Left ventricle myocardium inferior (tissue), 1 donor: Measurements from ENCODE around the gene CCDC13. TPM values are rescaled to one million over a fixed set of nuclear protein-coding genes. Genes with fewer than 3 reads are reported as not detected.

Experiments used
- DNase-seq: peaks from one replicate; pipeline ENCODE4 v3.0.0-alpha.2; 2020
- H3K27ac ChIP-seq: fragments of 200-600 bp; replicated peaks from 2 replicates; pipeline ENCODE4 v1.8.0; 2021
- H3K27me3 ChIP-seq: fragments of 200-600 bp; 2 replicates; pipeline ENCODE4 v1.8.0; 2021; ENCODE audit warnings: low read depth
- H3K36me3 ChIP-seq: fragments of 200-600 bp; 2 replicates; pipeline ENCODE4 v1.8.0; 2021
- H3K4me1 ChIP-seq: fragments of 200-600 bp; 2 replicates; pipeline ENCODE4 v1.8.0; 2021
- H3K4me3 ChIP-seq: fragments of 200-600 bp; 2 replicates; pipeline ENCODE4 v1.8.0; 2021; ENCODE audit warnings: mild to moderate bottlenecking, moderate library complexity
- H3K9me3 ChIP-seq: fragments of 200-600 bp; replicated peaks from 2 replicates; pipeline ENCODE4 v1.8.0; 2021
- CTCF ChIP-seq: fragments of 200-600 bp; IDR thresholded peaks from 2 replicates; pipeline ENCODE4 v1.8.0; 2021; ENCODE audit warnings: antibody characterized with exemption, mild to moderate bottlenecking, borderline replicate concordance
- intact Hi-C: fragments of 100-400 bp; cut with micrococcal nuclease; formaldehyde crosslinking; loops from one replicate; pipeline ENCODE4 v1.11.0; 2022
- total RNA-seq: library from RNA; stranded (reverse); fragmentation: NEBNext Ultra II Directional; extraction: Animal tissue kit (Norgen Biotek cat#: 25700); gene quantifications from one replicate; pipeline ENCODE4 v1.2.1, GENCODE V29; 2021
- donor health status: DM: no; HTN: yes; CAD: no; lungs with severe emphysema.

The CCDC13 gene
- total RNA-seq, 1 donor from 2014 or later = 0.41 TPM

DNA sequence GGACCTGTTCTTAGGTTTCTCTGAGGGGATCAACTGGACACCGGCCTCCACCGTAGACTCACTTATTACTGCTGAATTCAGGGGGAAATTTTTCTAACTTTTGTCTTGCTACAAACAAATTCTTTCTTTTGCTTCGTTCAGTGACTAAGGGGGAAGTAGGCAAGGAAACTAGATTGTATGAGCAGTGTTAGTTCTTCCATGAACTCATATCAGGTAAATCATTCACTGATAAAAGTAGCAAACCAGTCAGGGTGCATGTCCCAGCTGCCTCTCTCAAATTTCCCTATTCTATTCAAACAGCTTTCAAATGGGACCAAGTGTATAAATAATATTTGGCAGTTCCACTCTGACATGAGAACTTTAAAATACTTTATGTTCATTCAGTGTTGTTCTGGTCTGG is 7.3 kb upstream of the CCDC13 start:
- Histone ChIP-seq H3K4me3 (no peak overlapping the region), H3K4me1 (peaks cover 26% of the 10 kb centered on the region), H3K27ac (no peak overlapping the region), H3K9me3 (no peaks in the 10 kb centered on the region), H3K36me3 (peaks cover 26% of the 10 kb centered on the region), H3K27me3 (no peaks in the 10 kb centered on the region)
- intact Hi-C loops = loop anchor here (5.0 to 10.0 kb wide), 2 partner anchors 54 to 102 kb away; no protein-coding TSS in a partner anchor
- no peak for TF ChIP-seq CTCF
- no peak for DNase-seq

- TF ChIP-seq CTCF = no peak
- Histone ChIP-seq H3K4me1 (peaks cover 23% of the 10 kb centered on the region), H3K4me3 (no peak overlapping the region), H3K9me3 (no peaks in the 10 kb centered on the region), H3K27ac (peak overlapping the region; percentile 67), H3K27me3 (no peaks in the 10 kb centered on the region), H3K36me3 (peaks cover 10% of the 10 kb centered on the region)
- no peak for DNase-seq
- intact Hi-C loops = no loop called here
Observed at GRCh38 chr3:42778644-42779043, 5.6 kb upstream of the CCDC13 start.

- no peak for DNase-seq
- Histone ChIP-seq H3K4me1 (peaks cover 20% of the 10 kb centered on the region), H3K36me3 (no peaks in the 10 kb centered on the region), H3K27ac (peak overlapping the region; percentile 75), H3K9me3 (no peaks in the 10 kb centered on the region), H3K4me3 (peak overlapping the region; percentile 68), H3K27me3 (no peaks in the 10 kb centered on the region)
- intact Hi-C loops = no loop called here
- TF ChIP-seq CTCF = no peak
Observed at GRCh38 chr3:42773409-42773751, 327 bp upstream of the CCDC13 start.

GRCh38 chr3:42771271-42771670 is 1.8 kb downstream of the CCDC13 start:
- TF ChIP-seq CTCF = no peak

DNA sequence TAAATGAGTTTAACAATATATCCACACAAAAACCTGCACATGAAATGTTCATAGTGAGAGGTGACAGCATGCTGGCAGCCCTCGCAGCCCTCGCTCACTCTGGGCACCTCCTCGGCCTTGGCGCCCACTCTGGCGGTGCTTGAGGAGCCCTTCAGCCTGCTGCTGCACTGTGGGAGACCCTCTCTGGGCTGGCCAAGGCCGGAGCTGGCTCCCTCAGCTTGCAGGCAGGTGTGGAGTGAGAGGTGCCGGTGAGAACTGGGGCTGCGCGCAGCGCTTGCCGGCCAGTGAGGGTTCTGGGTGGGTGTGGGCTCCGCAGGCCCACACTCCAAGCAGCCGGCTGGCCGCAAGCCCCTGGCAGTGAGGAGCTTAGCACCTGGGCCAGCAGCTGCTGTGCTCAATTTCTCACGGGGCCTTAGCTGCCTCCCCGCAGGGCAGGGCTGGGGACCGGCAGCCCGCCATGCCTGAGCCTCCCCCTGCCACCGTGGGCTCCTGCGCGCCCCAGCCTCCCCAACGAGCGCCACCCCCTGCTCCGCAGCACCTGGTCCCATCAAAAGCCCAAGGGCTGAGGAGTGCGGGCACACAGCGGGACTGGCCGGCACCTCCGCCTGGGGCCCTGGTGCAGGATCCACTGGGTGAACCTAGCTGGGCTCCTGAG is 3.4 kb downstream of the CCDC13 start:
- intact Hi-C loops = no loop called here
- no peak overlapping the region for H3K27ac ChIP-seq
- peaks cover 15% of the 10 kb centered on the region for H3K4me1 ChIP-seq
- no peak for DNase-seq
- H3K4me3 ChIP-seq = no peak overlapping the region
- H3K36me3 ChIP-seq = no peaks in the 10 kb centered on the region
- no peaks in the 10 kb centered on the region for H3K9me3 ChIP-seq
- no peak for TF ChIP-seq CTCF
- no peaks in the 10 kb centered on the region for H3K27me3 ChIP-seq

More at GRCh38 chr3:42771271-42771670, 1.8 kb downstream of the CCDC13 start:
- Histone ChIP-seq H3K36me3 (no peaks in the 10 kb centered on the region), H3K27ac (no peak overlapping the region), H3K4me1 (peaks cover 15% of the 10 kb centered on the region), H3K4me3 (no peak overlapping the region), H3K9me3 (no peaks in the 10 kb centered on the region), H3K27me3 (no peaks in the 10 kb centered on the region)
- intact Hi-C loops = no loop called here
- no peak for DNase-seq
